ENCODE results near the gene CMPK1. TPM values are rescaled to one million over a fixed set of nuclear protein-coding genes. Genes with fewer than 3 reads are reported as not detected.

Gene CMPK1
- polyA plus RNA-seq, 1 donor (not counting 4 experiments of a cell fraction or from before 2014, with no cell fraction given), result 63.8 TPM

DNA sequence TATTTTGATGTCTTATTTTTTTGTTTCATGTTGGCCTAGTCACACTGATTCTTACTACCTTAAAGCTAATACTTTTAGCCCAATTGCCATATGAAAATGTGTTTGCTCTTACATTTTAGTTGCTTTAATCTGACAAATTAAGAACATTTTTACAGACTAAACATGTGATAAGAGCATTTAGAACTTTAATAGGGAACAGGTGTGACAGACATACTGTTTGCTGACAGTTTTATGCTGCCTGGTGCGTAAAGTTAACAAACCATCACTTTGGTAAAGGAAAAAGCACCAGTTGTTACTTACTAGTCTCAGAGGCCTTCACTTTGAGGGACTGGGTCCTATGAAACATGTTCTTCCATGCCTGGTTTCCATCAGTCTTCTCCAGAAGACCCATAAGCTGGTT is 14.7 kb downstream of the CMPK1 start:
- DNase-seq (ENCODE audit: low read depth, low spot score), result no peak
- FAIRE-seq, result no peak
- no peak overlapping the region for H3K4me3 ChIP-seq (ENCODE audit: control insufficient read depth in 2 of 3, extremely low read depth in 1 of 3, insufficient read depth in 2 of 3, low read depth in 1 of 3, low read length in 3 of 3)
- H3K79me2 ChIP-seq (ENCODE audit: control insufficient read depth, insufficient read depth, low read length), result peaks cover 32% of the 10 kb centered on the region
- H3K9me3 ChIP-seq (ENCODE audit: control insufficient read depth, low read depth, low read length), result no peaks in the 10 kb centered on the region
- no peaks in the 10 kb centered on the region for H4K20me1 ChIP-seq (ENCODE audit: control insufficient read depth, extremely low read depth, insufficient read depth, low read length)
- no peak overlapping the region for H3K4me2 ChIP-seq (ENCODE audit: control insufficient read depth, extremely low read depth, insufficient read depth, low read depth, low read length)
- no peak overlapping the region for H2AFZ ChIP-seq (ENCODE audit: control insufficient read depth, low read length)
- H3K27me3 ChIP-seq (ENCODE audit: control insufficient read depth, extremely low read depth, insufficient read depth, low read length), result no peaks in the 10 kb centered on the region
- H3K36me3 ChIP-seq (ENCODE audit: control insufficient read depth in 2 of 2, extremely low read depth in 1 of 2, insufficient read depth in 2 of 2, low read length in 2 of 2), result peaks cover 0 to 3% of the 10 kb centered on the region in 2 experiments
- TF ChIP-seq EZH2 (IDR thresholded peaks at IDR 0.05; ENCODE audit: low read length), result no peak
- TF ChIP-seq, protein P1, sequence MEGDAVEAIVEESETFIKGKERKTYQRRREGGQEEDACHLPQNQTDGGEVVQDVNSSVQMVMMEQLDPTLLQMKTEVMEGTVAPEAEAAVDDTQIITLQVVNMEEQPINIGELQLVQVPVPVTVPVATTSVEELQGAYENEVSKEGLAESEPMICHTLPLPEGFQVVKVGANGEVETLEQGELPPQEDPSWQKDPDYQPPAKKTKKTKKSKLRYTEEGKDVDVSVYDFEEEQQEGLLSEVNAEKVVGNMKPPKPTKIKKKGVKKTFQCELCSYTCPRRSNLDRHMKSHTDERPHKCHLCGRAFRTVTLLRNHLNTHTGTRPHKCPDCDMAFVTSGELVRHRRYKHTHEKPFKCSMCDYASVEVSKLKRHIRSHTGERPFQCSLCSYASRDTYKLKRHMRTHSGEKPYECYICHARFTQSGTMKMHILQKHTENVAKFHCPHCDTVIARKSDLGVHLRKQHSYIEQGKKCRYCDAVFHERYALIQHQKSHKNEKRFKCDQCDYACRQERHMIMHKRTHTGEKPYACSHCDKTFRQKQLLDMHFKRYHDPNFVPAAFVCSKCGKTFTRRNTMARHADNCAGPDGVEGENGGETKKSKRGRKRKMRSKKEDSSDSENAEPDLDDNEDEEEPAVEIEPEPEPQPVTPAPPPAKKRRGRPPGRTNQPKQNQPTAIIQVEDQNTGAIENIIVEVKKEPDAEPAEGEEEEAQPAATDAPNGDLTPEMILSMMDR (optimal IDR thresholded peaks at IDR 0.05 in 1 of 3, IDR thresholded peaks at IDR 0.05 in 1 of 3, conservative IDR thresholded peaks at IDR 0.05 in 1 of 3; ENCODE audit: extremely low read depth in 1 of 3, insufficient read depth in 2 of 3, low read length in 3 of 3), result no peak
- no peak overlapping the region for H3K27ac ChIP-seq (ENCODE audit: control insufficient read depth, insufficient read depth, low read length)
- no peaks in the 10 kb centered on the region for H3K4me1 ChIP-seq (ENCODE audit: control insufficient read depth, extremely low read depth, insufficient read depth, low read length)
- H3K9ac ChIP-seq (ENCODE audit: control insufficient read depth, extremely low read depth, insufficient read depth, low read length), result no peak overlapping the region
- no peaks in the 10 kb centered on the region for H3K9me1 ChIP-seq (ENCODE audit: control insufficient read depth, extremely low read depth, insufficient read depth, low read length)
- dilution Hi-C loops (cut with MboI; ENCODE audit: extremely low pct_ligation_motif_present, low sequenced_read_pairs), result no loop called here

DNA sequence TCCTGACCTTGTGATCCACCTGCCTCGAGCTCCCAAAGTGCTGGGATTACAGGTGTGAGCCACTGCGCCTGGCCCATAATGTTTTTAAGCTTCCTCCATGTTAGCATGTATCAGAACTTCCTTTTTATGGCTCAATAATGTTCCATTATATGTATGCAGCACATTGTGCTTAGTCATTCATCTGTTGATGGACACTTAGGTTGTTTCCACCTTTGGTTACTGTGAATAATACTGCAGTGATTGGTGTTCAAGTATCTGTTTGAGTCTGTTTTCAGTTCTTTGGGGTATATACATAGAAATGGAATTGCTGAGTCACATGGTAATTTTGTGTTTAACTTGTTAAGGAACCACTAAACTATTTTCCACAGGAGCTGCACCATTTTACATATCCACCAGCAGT is 17.7 kb downstream of the CMPK1 start:
- Histone ChIP-seq H3K9me1 (ENCODE audit: control insufficient read depth, extremely low read depth, insufficient read depth, low read length) (no peaks in the 10 kb centered on the region), H3K4me1 (ENCODE audit: control insufficient read depth, extremely low read depth, insufficient read depth, low read length) (no peaks in the 10 kb centered on the region), H3K9me3 (ENCODE audit: control insufficient read depth, low read depth, low read length) (no peaks in the 10 kb centered on the region), H2AFZ (ENCODE audit: control insufficient read depth, low read length) (no peak overlapping the region), H3K27ac (ENCODE audit: control insufficient read depth, insufficient read depth, low read length) (no peak overlapping the region), H3K9ac (ENCODE audit: control insufficient read depth, extremely low read depth, insufficient read depth, low read length) (no peak overlapping the region), H4K20me1 (ENCODE audit: control insufficient read depth, extremely low read depth, insufficient read depth, low read length) (no peaks in the 10 kb centered on the region), H3K36me3 (ENCODE audit: control insufficient read depth in 2 of 2, extremely low read depth in 1 of 2, insufficient read depth in 2 of 2, low read length in 2 of 2) (peaks cover 0 to 3% of the 10 kb centered on the region in 2 experiments), H3K4me2 (ENCODE audit: control insufficient read depth, extremely low read depth, insufficient read depth, low read depth, low read length) (no peak overlapping the region), H3K4me3 (ENCODE audit: control insufficient read depth in 2 of 3, extremely low read depth in 1 of 3, insufficient read depth in 2 of 3, low read depth in 1 of 3, low read length in 3 of 3) (no peak overlapping the region), H3K79me2 (ENCODE audit: control insufficient read depth, insufficient read depth, low read length) (peaks cover 42% of the 10 kb centered on the region), H3K27me3 (ENCODE audit: control insufficient read depth, extremely low read depth, insufficient read depth, low read length) (no peaks in the 10 kb centered on the region)
- DNase-seq (ENCODE audit: low read depth, low spot score), result no peak
- no peak for FAIRE-seq
- dilution Hi-C loops (cut with MboI; ENCODE audit: extremely low pct_ligation_motif_present, low sequenced_read_pairs), result no loop called here
- TF ChIP-seq EZH2 (IDR thresholded peaks at IDR 0.05; ENCODE audit: low read length), result no peak
- TF ChIP-seq, protein P1 (optimal IDR thresholded peaks at IDR 0.05 in 1 of 3, IDR thresholded peaks at IDR 0.05 in 1 of 3, conservative IDR thresholded peaks at IDR 0.05 in 1 of 3; ENCODE audit: extremely low read depth in 1 of 3, insufficient read depth in 2 of 3, low read length in 3 of 3), result no peak
